Stimulated activated effector memory CD8-positive, alpha-beta T cell treated with anti-CD3 and anti-CD28 coated beads, Interleukin-12 subunit alpha, Interleukin-12 subunit beta, amount 100 ng/mL, for 72 hours (primary cell): ENCODE measurements around the gene MREG.
"Not testable (repeated sequence)": the region's sequence is repeated elsewhere in the genome, so short reads cannot be mapped to it uniquely, and the experiment has no call there.

Experiments
- ATAC-seq: fragments of 150-1000 bp; cut with Tn5 transposase; 2 replicates; pipeline ENCODE4 v1.10.0; 2021
- DNase-seq, 2 donors: peaks; one replicate each; pipeline ENCODE4 v3.0.0; 2021 to 2022; ENCODE audit warnings: low spot score in 2 of 2
- H3K27ac Mint-ChIP-seq: one replicate; pipeline ENCODE4 v1.8.0; 2022; ENCODE audit warnings: mild to moderate bottlenecking, mixed read lengths
- H3K36me3 Mint-ChIP-seq: one replicate; pipeline ENCODE4 v1.8.0; 2022; ENCODE audit warnings: mild to moderate bottlenecking, mixed read lengths
- H3K4me1 Mint-ChIP-seq: one replicate; pipeline ENCODE4 v1.8.0; 2022; ENCODE audit warnings: mixed read lengths
- H3K4me3 Mint-ChIP-seq: one replicate; pipeline ENCODE4 v1.8.0; 2022; ENCODE audit warnings: mild to moderate bottlenecking, mixed read lengths
- H3K9me3 Mint-ChIP-seq: one replicate; pipeline ENCODE4 v1.8.0; 2022; ENCODE audit warnings: mixed read lengths

MREG gene

DNA sequence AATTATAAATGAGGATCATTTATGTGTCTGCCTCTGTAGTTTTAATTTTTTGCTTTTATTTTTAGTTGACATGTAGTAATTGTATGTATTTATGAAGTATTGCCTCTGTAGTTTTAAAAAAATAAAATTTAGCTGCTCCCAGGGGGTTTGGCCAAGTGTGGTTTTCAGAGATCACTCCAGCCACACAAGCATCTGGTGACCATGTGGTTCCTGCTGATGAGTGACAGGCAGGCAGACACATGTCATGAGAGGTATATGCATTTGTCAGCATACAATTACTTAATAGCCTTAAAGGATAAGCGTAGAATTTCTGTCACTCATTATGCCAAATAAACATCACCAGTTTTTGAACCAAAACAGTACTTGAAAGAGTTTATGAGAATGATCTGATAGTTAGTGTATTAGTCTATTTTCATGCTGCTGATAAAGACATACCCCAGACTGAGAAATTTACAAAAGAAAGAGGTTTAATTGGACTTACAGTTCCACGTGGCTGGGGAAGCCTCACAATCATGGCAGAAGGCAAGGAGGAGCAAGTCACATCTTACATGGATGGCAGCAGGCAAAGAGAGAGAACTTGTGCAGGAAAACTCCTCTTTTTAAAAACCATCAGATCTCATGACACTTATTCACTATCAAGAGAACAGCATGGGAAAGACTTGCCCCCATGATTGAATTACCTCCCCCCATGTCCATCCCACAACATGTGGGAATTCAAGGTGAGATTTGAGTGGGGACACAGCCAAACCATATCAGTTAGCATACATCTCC lies 29.6 kb downstream of the MREG start:
- no peak overlapping the region for H3K4me3 Mint-ChIP-seq
- peaks cover 18% of the 10 kb centered on the region for H3K36me3 Mint-ChIP-seq
- DNase-seq (no peak), ATAC-seq (no peak)
- H3K9me3 Mint-ChIP-seq: peaks cover 3% of the 10 kb centered on the region
- no peak overlapping the region for H3K27ac Mint-ChIP-seq
- peaks cover 41% of the 10 kb centered on the region for H3K4me1 Mint-ChIP-seq

DNA sequence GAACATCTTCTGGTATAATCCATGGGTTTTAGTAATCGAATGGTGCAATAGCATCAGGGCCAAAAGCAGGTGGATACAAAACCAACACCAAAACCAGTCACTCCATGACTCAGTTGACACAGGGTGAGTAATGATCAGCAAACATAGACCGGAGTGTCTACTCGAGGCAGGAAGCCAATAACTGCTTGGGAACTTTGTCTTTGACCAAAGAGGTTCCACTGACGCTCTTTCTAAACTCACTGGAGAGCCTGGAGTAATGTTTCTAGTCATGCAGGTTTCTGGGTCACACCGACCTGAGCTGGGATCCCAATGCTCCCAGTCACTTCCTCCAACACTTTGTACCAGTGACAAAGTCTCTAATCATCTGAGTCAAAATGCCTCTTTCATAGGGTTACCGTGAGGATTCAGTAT lies 30.9 kb downstream of the MREG start:
- Mint-ChIP-seq H3K4me1 (peaks cover 54% of the 10 kb centered on the region), H3K9me3 (peaks cover 3% of the 10 kb centered on the region), H3K27ac (no peak overlapping the region), H3K36me3 (peaks cover 11% of the 10 kb centered on the region), H3K4me3 (no peak overlapping the region)
- DNase-seq: peak; percentile 29 to 79
- peak; percentile 95 for ATAC-seq

DNA sequence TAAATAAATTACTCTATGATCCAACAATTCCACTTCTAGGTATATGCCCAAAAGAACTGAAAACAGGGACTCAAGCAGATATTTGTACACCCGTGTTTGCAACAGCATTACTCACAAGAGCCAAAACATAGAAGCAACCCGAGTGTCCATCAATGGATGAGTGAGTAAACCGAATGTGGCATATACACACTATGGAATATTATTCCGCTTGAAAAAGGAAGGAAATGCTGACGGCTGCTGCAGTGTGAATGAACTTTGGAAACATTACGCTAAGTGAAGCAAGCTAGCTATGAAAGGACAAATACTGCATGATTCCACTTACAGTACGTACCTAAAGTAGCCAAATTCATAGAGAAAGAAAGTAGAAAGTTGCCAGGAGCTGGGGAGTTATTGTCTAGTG lies 32.2 kb downstream of the MREG start:
- Mint-ChIP-seq H3K9me3 (no peaks in the 10 kb centered on the region), H3K4me1 (peaks cover 62% of the 10 kb centered on the region), H3K4me3 (no peak overlapping the region), H3K27ac (no peak overlapping the region), H3K36me3 (no peaks in the 10 kb centered on the region)
- ATAC-seq (no peak), DNase-seq (no peak)

DNA sequence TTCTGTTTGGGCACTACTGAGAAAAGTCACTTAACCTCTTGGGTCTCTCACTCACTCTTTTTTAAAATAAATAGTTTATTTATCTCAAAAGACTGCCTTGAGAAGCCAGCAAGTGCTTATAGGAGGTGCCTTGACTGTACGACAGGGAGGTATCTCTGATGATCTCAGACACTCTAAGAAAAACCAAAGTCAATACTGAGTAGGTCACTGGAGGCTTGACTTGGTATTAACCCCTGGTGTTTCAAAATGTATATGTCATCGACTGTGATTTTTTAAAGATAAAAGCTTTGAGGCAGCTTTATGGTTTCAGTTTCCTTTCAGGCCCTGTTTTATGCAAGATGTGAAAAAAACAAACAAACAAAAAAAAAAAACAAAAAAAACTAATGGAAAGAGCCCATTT lies 33.7 kb downstream of the MREG start:
- peaks cover 66% of the 10 kb centered on the region for H3K4me1 Mint-ChIP-seq
- H3K36me3 Mint-ChIP-seq: no peaks in the 10 kb centered on the region
- peak overlapping the region; percentile 29 for H3K4me3 Mint-ChIP-seq
- no peaks in the 10 kb centered on the region for H3K9me3 Mint-ChIP-seq
- DNase-seq: no peak
- ATAC-seq: peak; percentile 82
- H3K27ac Mint-ChIP-seq: peak overlapping the region; percentile 2

DNA sequence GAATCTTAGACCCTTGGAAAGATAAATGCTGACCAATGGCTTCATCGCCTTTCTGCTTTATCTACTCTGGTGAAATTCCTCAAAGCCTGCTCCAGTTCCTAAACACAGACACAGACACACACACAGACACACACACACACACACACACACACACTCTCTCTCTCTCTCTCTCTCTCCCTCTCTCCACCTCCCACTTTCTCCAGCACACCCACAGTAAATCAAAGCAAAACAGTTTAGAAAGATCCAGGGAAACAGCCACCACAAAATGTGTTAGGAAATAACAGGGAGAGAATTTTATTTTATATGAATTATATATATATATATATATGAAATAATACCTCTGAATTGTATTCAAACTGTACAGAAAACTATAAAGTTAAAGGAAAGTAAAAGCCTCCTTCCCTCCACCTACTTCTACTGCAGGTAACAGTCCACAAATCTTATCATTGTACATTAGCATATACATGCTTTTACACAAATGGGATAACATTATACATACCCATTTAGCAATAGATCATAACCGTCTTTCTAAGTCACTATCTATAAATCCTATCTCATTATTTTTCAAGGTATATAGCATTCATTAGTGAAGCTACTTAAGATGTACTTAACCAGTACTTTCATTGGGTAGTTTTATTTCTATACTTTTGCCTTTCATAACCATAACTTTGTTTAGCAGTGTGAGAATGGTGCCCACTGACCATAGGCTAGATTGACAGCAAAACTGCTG lies 38.5 kb downstream of the MREG start:
- ATAC-seq (no peak), DNase-seq (no peak)
- Mint-ChIP-seq H3K4me1 (peaks cover 65% of the 10 kb centered on the region), H3K4me3 (no peak overlapping the region), H3K9me3 (no peaks in the 10 kb centered on the region), H3K27ac (no peak overlapping the region), H3K36me3 (peaks cover 10% of the 10 kb centered on the region)

DNA sequence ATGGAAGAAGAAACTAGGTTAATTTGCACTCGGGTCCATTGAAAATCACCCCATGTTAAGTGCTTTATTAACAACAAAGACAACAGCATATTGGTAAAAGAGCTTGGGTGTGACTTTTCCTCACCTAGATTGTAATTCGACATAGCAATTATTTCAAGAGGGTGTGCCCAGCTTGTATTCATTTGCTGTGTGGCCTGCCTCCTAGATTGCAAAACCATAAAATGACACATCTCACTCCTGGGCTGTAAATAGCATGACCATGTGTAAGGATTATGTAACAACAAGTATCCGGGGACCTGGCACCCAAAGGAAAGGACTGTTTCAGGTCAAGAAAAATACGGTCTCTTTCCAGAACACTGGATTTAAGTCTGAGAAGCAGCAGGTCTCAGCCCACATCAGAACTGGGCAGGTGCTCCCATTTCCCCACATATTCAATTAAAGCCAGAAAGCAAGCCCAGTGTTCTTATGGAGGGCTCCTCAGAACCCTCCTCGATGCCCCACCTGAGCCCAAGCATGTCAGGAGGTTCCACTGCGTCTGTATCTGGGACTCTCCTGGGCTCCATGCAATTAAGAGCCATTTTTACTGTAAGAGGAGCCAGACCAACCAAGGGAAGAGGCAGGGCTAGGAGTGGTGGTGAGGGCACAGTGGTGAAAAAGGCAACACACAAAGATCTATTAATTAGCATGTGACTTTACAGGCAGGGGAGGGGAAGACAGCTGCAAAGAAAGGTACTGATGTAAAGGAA lies 39.2 kb downstream of the MREG start:
- ATAC-seq (no peak), DNase-seq (no peak)
- no peaks in the 10 kb centered on the region for H3K9me3 Mint-ChIP-seq
- H3K4me1 Mint-ChIP-seq: peaks cover 64% of the 10 kb centered on the region
- H3K4me3 Mint-ChIP-seq: no peak overlapping the region
- no peak overlapping the region for H3K27ac Mint-ChIP-seq
- peaks cover 10% of the 10 kb centered on the region for H3K36me3 Mint-ChIP-seq

DNA sequence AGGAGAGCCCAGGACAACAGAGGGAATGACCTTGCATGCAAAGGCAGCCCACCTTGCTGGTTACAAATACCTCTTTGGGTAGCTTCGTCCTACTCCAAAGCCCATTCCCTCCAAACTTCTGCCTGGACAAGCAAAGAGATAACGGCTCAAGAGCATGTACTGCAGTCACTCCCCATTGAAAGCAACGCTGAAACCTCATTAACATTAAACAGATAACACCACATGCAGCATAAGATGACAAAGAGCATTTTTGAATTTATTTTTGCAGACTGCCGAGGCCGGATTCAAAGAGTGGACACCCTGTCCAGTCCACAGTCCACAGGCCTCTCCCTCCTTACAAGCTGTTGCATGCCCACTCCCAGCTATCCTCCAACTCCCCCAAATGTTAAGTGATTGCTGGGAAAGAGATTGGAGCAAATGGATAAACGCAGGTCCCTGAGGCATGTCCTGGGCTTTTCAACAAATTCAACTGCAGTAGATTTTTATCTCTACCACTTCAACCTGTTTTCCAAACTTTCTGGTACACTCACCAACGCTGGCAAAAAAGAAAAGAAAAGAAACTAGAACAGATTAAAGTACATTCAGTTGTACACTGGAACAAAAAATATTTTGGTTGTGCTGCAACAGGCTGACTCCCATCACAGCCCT lies 40.1 kb downstream of the MREG start:
- peaks cover 10% of the 10 kb centered on the region for H3K36me3 Mint-ChIP-seq
- no peak for ATAC-seq
- DNase-seq: no peak
- no peak overlapping the region for H3K4me3 Mint-ChIP-seq
- H3K9me3 Mint-ChIP-seq: no peaks in the 10 kb centered on the region
- peaks cover 64% of the 10 kb centered on the region for H3K4me1 Mint-ChIP-seq
- H3K27ac Mint-ChIP-seq: no peak overlapping the region

DNA sequence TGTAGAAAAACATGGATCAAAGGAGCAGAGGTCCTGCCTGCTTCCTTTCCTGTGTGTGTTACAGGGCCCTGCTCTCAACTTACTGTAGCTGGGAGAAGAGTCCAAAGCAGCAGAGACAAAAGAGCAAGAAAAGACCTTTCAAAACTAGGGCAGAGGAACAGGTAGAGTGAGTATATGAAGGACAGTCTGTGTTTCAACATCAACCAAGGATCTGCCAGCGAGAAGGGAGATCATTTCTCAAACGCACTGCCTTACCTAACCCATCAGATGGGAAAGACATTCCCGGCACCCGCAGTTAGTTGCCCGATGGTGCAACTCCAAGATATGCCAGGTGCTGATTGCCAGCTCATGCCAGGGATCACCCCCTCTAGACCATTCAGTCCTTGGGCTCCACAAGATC lies 41.7 kb downstream of the MREG start:
- Mint-ChIP-seq H3K4me1 (peaks cover 58% of the 10 kb centered on the region), H3K36me3 (peaks cover 10% of the 10 kb centered on the region), H3K9me3 (no peaks in the 10 kb centered on the region), H3K4me3 (no peak overlapping the region), H3K27ac (peak overlapping the region; percentile 22)
- ATAC-seq (no peak), DNase-seq (no peak)

DNA sequence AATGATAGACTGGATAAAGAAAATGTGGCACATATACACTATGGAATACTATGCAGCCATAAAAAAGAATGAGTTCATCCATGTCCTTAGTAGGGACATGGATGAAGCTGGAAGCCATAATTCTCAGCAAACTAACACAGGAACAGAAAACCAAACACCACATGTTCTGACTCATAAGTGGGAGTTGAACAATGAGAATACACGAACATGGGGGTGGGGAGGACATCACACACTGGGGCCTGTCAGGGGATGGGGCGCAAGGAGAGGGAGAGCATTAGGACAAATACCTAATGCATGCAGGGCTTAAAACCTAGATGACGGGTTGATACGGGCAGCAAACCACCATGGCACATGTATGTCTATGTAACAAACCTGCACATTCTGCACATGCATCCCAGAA lies 42.5 kb downstream of the MREG start:
- Mint-ChIP-seq H3K4me3 (peak overlapping the region; percentile 30), H3K27ac (peak overlapping the region; percentile 22), H3K36me3 (peaks cover 10% of the 10 kb centered on the region), H3K4me1 (peaks cover 64% of the 10 kb centered on the region)
- not testable (repeated sequence) for DNase-seq, H3K9me3 Mint-ChIP-seq
- peak; percentile 50 for ATAC-seq

DNA sequence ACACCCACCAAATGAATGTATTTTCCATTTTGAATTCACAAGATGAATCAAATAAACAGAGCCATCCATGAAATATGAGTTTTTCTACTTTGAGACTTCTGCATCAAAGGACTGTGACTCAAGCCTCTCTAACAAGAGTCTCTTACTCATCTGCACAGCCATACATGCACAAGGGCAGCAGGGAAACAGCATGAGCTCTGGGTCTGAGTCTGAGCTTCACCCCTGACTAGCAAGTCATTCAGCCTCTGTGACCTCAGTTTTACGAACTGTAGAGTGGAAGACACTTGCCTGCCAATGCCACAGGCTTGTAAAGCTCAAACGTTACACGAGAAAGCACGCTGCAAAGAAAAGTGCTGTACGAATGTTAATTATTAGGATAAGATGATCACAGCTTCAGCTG lies 42.9 kb downstream of the MREG start:
- peak; percentile 99 for ATAC-seq

DNA sequence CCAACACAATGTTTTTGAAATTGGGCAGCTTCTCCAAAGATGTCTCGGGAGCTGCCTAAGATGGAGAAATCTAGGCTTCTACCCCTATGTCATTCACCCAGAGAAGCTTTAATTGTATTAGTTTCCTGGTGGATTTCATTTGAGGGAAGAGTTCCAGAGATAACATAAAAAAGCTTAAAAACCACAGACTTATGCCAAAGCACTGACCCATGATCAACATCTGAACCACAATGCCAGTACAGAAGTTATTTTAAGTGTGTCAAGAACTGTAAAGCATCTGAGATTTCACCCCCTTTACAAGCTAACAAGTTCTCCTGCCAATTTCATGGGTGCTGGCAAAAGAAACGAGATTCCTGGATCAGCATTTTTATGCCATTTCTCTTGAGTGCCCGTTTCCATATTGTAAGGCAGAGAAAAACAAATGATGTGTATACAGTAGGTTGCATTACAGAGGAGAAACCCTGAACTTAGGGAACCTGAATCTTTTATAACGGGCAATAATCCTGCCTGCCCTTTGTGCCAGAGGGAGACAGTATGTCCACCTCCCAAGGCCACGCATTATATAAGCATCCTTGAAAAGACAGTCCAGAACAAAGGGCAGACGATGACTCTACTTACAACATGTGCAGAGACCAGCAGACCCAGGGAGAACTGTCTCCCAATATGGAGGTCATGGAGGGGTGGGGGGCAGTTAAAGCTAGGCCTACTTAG lies 44.1 kb downstream of the MREG start:
- Mint-ChIP-seq H3K36me3 (peaks cover 10% of the 10 kb centered on the region), H3K4me1 (peaks cover 66% of the 10 kb centered on the region), H3K9me3 (no peaks in the 10 kb centered on the region), H3K27ac (no peak overlapping the region), H3K4me3 (no peak overlapping the region)
- DNase-seq (no peak), ATAC-seq (no peak)

More for the DNA sequence above, 42.9 kb downstream of the MREG start:
- Mint-ChIP-seq H3K27ac (peak overlapping the region; percentile 22), H3K9me3 (no peaks in the 10 kb centered on the region), H3K4me3 (peak overlapping the region; percentile 30), H3K36me3 (peaks cover 10% of the 10 kb centered on the region), H3K4me1 (peaks cover 68% of the 10 kb centered on the region)
- DNase-seq: no peak

DNA sequence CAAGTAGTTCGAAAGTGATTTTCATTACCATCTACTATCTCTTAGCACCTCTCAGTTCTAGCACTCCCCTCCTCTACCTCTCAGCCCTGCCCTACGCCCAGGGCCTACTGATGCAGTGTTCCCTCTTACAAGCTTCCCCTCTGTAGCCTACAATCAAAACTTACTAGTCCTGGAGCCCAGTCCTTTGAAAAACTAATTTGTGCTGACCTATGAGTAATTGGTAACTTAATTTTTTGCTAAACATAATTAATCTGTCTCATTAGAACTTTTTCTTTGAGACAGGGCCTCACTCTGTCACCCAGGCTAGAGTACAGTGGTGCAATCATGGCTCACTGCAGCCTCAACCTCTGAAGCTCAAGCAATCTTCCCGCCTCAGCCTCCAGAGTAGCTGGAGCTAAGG lies 44.9 kb downstream of the MREG start:
- H3K4me1 Mint-ChIP-seq: peaks cover 58% of the 10 kb centered on the region
- DNase-seq (no peak), ATAC-seq (no peak)
- H3K27ac Mint-ChIP-seq: peak overlapping the region; percentile 68
- H3K4me3 Mint-ChIP-seq: no peak overlapping the region
- no peaks in the 10 kb centered on the region for H3K9me3 Mint-ChIP-seq
- peaks cover 10% of the 10 kb centered on the region for H3K36me3 Mint-ChIP-seq

DNA sequence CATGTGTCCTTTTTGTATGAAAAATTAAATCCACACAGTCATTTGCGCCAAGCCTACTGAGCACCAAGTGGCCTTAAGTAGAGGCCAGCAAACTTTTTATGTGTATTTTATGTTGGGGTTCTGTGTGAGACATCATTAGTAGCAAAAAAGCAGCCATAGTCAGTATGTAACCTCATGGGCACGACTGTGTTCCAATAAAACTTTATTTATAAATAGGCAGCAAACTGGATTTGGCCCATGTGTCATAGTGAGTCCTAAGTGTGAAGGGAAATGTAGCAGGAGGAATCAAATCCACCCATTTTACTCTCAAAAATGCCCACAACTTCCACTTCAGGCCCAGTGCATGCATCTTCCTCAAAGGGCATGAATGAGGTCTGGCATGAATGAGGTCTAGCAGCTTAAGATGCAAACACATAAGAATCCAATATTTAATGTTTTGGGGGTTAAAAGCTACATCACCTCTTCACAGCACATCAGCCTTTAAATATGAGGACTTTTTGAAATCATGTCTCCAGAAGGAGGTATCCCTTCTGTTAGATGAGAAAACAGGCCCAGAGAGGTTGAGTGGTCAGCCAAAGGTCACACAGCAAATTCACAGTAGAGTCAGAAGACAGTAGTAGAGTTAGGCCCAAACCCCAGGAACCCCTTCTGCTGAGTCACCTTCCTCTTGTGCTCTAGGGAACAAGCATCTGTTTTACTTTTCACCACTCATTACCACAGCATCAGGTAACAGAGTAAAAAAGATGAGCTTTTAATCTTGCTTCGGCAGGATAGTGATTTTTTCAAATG lies 45.6 kb downstream of the MREG start:
- peaks cover 52% of the 10 kb centered on the region for H3K4me1 Mint-ChIP-seq
- peak overlapping the region; percentile 68 for H3K27ac Mint-ChIP-seq
- DNase-seq: no peak

DNA sequence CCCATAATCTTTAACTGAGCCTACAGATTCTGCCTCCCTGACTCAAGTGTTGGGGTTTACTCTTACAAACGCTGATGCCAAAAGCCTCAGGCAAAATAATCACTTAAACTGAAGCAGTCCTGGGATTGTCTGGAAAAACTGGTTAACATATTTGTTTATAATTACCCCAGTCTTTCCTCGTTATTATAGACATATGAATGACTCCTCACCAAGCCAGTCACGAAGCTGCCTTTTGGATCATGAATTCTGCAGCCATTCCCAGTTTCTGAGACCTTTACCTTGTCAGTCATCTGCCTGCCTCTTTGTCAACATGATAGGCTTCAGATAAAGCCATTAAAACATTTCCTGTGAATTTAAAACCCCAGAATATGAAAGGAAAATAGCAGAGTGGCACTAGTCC lies 46.4 kb downstream of the MREG start:
- DNase-seq (no peak), ATAC-seq (no peak)
- Mint-ChIP-seq H3K9me3 (no peaks in the 10 kb centered on the region), H3K4me1 (peaks cover 52% of the 10 kb centered on the region), H3K4me3 (no peak overlapping the region), H3K27ac (no peak overlapping the region), H3K36me3 (peaks cover 8% of the 10 kb centered on the region)

More for the DNA sequence above, 45.6 kb downstream of the MREG start:
- peaks cover 10% of the 10 kb centered on the region for H3K36me3 Mint-ChIP-seq
- H3K9me3 Mint-ChIP-seq: no peaks in the 10 kb centered on the region
- no peak overlapping the region for H3K4me3 Mint-ChIP-seq
- peak; percentile 62 for ATAC-seq
